OCI-LY3 (cell line): ENCODE data around the gene NCEH1.

Source experiments
- H2AFZ ChIP-seq: fragments of 200-600, 300-600 bp; shearing (Covaris generic); 2 replicates; pipeline ENCODE4 v1.6.0; 2014; ENCODE audit warnings: antibody characterized with exemption, low read depth, low read length
- H3K27ac ChIP-seq: fragments of 200-600, 300-600 bp; sonication (generic); 2 replicates; pipeline ENCODE4 v1.5.1; 2014; ENCODE audit warnings: mild to moderate bottlenecking, low read length, moderate library complexity, mixed read lengths
- H3K27me3 ChIP-seq: fragments of 200-600, 300-600 bp; sonication (generic); 2 replicates; pipeline ENCODE4 v1.6.1; 2014; ENCODE audit warnings: low read depth, low read length, mixed read lengths
- H3K36me3 ChIP-seq: fragments of 200-600, 300-600 bp; sonication (generic); replicated peaks from 2 replicates; pipeline ENCODE3; 2014; ENCODE audit warnings: low read depth, low read length, mixed read lengths
- H3K4me1 ChIP-seq: fragments of 300-600, 200-600 bp; sonication (generic); 2 replicates; pipeline ENCODE4 v1.6.1; 2014; ENCODE audit warnings: low read length, mixed read lengths
- H3K4me2 ChIP-seq: fragments of 200-600, 300-600 bp; sonication (generic); 2 replicates; pipeline ENCODE4 v1.6.1; 2014; ENCODE audit warnings: low read length, mixed read lengths
- H3K4me3 ChIP-seq: fragments of 300-600, 200-600 bp; sonication (generic); 2 replicates; pipeline ENCODE4 v1.5.1; 2014; ENCODE audit warnings: antibody characterized with exemption, mild to moderate bottlenecking, low read length, moderate library complexity
- H3K79me2 ChIP-seq: fragments of 300-600, 200-600 bp; shearing (Covaris generic); 2 replicates; pipeline ENCODE4 v1.6.1; 2014; ENCODE audit warnings: mild to moderate bottlenecking, low read length, mixed read lengths
- H3K9ac ChIP-seq: fragments of 300-600, 200-600 bp; shearing (Covaris generic); 2 replicates; pipeline ENCODE4 v1.6.0; 2014; ENCODE audit warnings: mild to moderate bottlenecking, low read length, moderate library complexity
- H3K9me3 ChIP-seq: fragments of 200-600, 300-600 bp; shearing (Covaris generic); 2 replicates; pipeline ENCODE4 v1.6.1; 2014; ENCODE audit warnings: low read length, mixed read lengths; ENCODE audit not compliant: insufficient read depth
- H4K20me1 ChIP-seq: fragments of 200-600, 300-600 bp; sonication (generic); 2 replicates; pipeline ENCODE4 v1.6.1; 2016; ENCODE audit warnings: low read length, mixed read lengths; ENCODE audit not compliant: insufficient read depth
- CTCF ChIP-seq: fragments of 200-600, 300-600 bp; sonication (generic); IDR thresholded peaks from 2 replicates; pipeline ENCODE4 v1.5.1; 2014; ENCODE audit warnings: antibody characterized with exemption, low read length, low read depth
- EZH2phosphoT487 ChIP-seq: fragments of 200-600 bp; shearing (Covaris generic); IDR thresholded peaks from 2 replicates; pipeline ENCODE4 v1.6.1; 2018; ENCODE audit warnings: antibody characterized with exemption, mixed run types, low read depth

NCEH1 gene

GRCh38 chr3:172717493-172718088 is 6.7 kb upstream of the NCEH1 start:
- H2AFZ ChIP-seq = no peak overlapping the region
- no peaks in the 10 kb centered on the region for H3K36me3 ChIP-seq
- H3K4me3 ChIP-seq = no peak overlapping the region
- no peak overlapping the region for H3K27ac ChIP-seq
- H3K4me1 ChIP-seq = no peaks in the 10 kb centered on the region
- H4K20me1 ChIP-seq = no peaks in the 10 kb centered on the region
- no peaks in the 10 kb centered on the region for H3K27me3 ChIP-seq
- 0 out of 2 replicates have a peak, but pooled peaks cover 4% of the 10 kb centered on the region for H3K9me3 ChIP-seq
- TF ChIP-seq EZH2phosphoT487 = no peak
- TF ChIP-seq CTCF = no peak
- H3K9ac ChIP-seq = no peak overlapping the region
- no peaks in the 10 kb centered on the region for H3K79me2 ChIP-seq
- H3K4me2 ChIP-seq = no peak overlapping the region

- no peak overlapping the region for H3K27ac ChIP-seq
- H2AFZ ChIP-seq = no peak overlapping the region
- H3K9ac ChIP-seq = no peak overlapping the region
- no peaks in the 10 kb centered on the region for H4K20me1 ChIP-seq
- H3K27me3 ChIP-seq = no peaks in the 10 kb centered on the region
- no peak for TF ChIP-seq EZH2phosphoT487
- no peak for TF ChIP-seq CTCF
- no peaks in the 10 kb centered on the region for H3K4me1 ChIP-seq
- H3K79me2 ChIP-seq = no peaks in the 10 kb centered on the region
- no peaks in the 10 kb centered on the region for H3K36me3 ChIP-seq
- H3K4me2 ChIP-seq = no peak overlapping the region
- H3K9me3 ChIP-seq = 0 out of 2 replicates have a peak, but pooled peaks cover 4% of the 10 kb centered on the region
- H3K4me3 ChIP-seq = no peak overlapping the region
These were observed 5.6 kb upstream of the NCEH1 start for GRCh38 chr3:172716476-172716875.

GRCh38 chr3:172713316-172713715 is 2.4 kb upstream of the NCEH1 start:
- H3K36me3 ChIP-seq = no peaks in the 10 kb centered on the region
- no peak overlapping the region for H3K9ac ChIP-seq
- no peak overlapping the region for H3K4me2 ChIP-seq
- H3K27me3 ChIP-seq = peaks cover 2% of the 10 kb centered on the region; the same call in 1 of the 2 replicates
- H2AFZ ChIP-seq = no peak overlapping the region
- H3K4me1 ChIP-seq = peaks cover 11% of the 10 kb centered on the region
- H3K9me3 ChIP-seq = no peaks in the 10 kb centered on the region
- H3K79me2 ChIP-seq = no peaks in the 10 kb centered on the region
- H3K4me3 ChIP-seq = no peak overlapping the region
- no peaks in the 10 kb centered on the region for H4K20me1 ChIP-seq
- no peak overlapping the region for H3K27ac ChIP-seq
- TF ChIP-seq EZH2phosphoT487 (no peak), CTCF (no peak)

- no peak for TF ChIP-seq EZH2phosphoT487
- no peak for TF ChIP-seq CTCF
- H3K27ac ChIP-seq = no peak overlapping the region
These were observed 558 bp upstream of the NCEH1 start for GRCh38 chr3:172711454-172711795.

More at GRCh38 chr3:172711454-172711795, 558 bp upstream of the NCEH1 start:
- H2AFZ ChIP-seq = peak overlapping the region; percentile 99
- peaks cover 11% of the 10 kb centered on the region for H3K4me1 ChIP-seq
- H3K4me3 ChIP-seq = peak overlapping the region; percentile 96
- no peaks in the 10 kb centered on the region for H3K36me3 ChIP-seq
- H3K79me2 ChIP-seq = no peaks in the 10 kb centered on the region
- H3K4me2 ChIP-seq = peak overlapping the region; percentile 88
- H4K20me1 ChIP-seq = no peaks in the 10 kb centered on the region
- peak overlapping the region; percentile 77 for H3K9ac ChIP-seq
- no peaks in the 10 kb centered on the region for H3K9me3 ChIP-seq
- peaks cover 2% of the 10 kb centered on the region; the same call in 1 of the 2 replicates for H3K27me3 ChIP-seq
